ENCODE measurements around the gene EPC2. TPM values are rescaled to one million over a fixed set of nuclear protein-coding genes. Genes with fewer than 3 reads are reported as not detected.

EPC2 gene
- total and polyA plus RNA-seq, 2 donors from 2014 or later, result 7.2 to 43.9 TPM

GRCh38 chr2:148634749-148635148 is 9.8 kb upstream of the EPC2 start:
- no peak overlapping the region for H3K4me3 ChIP-seq (ENCODE audit: low read length in 3 of 3)
- no peak overlapping the region for H3K27ac ChIP-seq (ENCODE audit: low read depth in 2 of 2, low read length in 2 of 2)
- H3K4me1 ChIP-seq (ENCODE audit: control insufficient read depth in 2 of 3, insufficient read depth in 2 of 3, low read depth in 1 of 3, low read length in 3 of 3), result no peaks in the 10 kb centered on the region
- no peak for DNase-seq
- no peaks in the 10 kb centered on the region for H3K9me3 ChIP-seq (ENCODE audit: control insufficient read depth in 2 of 3, insufficient read depth in 1 of 3, low read length in 3 of 3)
- TF ChIP-seq, protein P1, sequence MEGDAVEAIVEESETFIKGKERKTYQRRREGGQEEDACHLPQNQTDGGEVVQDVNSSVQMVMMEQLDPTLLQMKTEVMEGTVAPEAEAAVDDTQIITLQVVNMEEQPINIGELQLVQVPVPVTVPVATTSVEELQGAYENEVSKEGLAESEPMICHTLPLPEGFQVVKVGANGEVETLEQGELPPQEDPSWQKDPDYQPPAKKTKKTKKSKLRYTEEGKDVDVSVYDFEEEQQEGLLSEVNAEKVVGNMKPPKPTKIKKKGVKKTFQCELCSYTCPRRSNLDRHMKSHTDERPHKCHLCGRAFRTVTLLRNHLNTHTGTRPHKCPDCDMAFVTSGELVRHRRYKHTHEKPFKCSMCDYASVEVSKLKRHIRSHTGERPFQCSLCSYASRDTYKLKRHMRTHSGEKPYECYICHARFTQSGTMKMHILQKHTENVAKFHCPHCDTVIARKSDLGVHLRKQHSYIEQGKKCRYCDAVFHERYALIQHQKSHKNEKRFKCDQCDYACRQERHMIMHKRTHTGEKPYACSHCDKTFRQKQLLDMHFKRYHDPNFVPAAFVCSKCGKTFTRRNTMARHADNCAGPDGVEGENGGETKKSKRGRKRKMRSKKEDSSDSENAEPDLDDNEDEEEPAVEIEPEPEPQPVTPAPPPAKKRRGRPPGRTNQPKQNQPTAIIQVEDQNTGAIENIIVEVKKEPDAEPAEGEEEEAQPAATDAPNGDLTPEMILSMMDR (IDR thresholded peaks at IDR 0.05; ENCODE audit: borderline replicate concordance, extremely low read depth, insufficient read depth), result no peak
- no peak overlapping the region for H3K9ac ChIP-seq (ENCODE audit: low read length in 3 of 3)
- H3K36me3 ChIP-seq (ENCODE audit: control insufficient read depth in 2 of 3, insufficient read depth in 3 of 3, low read length in 3 of 3), result no peaks in the 10 kb centered on the region
- intact Hi-C loops (cut with DNase I), result no loop called here
- no peak for FAIRE-seq
- no peaks in the 10 kb centered on the region for H3K27me3 ChIP-seq (ENCODE audit: control insufficient read depth, insufficient read depth, low read length)

DNA sequence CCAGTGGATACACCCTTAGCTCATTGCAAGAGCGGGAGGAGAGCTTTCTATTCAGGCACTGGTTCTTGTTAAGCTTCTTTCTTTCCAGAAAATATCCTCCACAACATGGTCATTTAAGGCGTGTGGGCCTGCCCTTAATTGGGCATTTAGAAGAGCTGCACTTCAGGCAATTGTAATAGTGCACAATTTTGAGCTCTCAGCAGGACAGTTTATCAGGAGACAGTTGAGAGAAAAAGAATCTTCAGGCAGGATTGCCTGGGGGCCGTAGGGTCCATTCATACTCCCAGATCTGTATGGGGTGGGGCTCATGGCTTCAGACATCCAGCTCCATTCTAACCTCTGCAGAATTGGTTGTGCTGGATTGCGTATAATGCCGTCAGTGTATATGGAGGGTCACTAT is 6.0 kb upstream of the EPC2 start:
- Histone ChIP-seq H3K4me3 (ENCODE audit: low read length in 3 of 3) (no peak overlapping the region), H3K27ac (ENCODE audit: low read depth in 2 of 2, low read length in 2 of 2) (no peak overlapping the region), H3K4me1 (ENCODE audit: control insufficient read depth in 2 of 3, insufficient read depth in 2 of 3, low read depth in 1 of 3, low read length in 3 of 3) (peaks cover 0 to 4% (median 2%) of the 10 kb centered on the region in 3 donors), H3K36me3 (ENCODE audit: control insufficient read depth in 2 of 3, insufficient read depth in 3 of 3, low read length in 3 of 3) (no peaks in the 10 kb centered on the region), H3K9me3 (ENCODE audit: control insufficient read depth in 2 of 3, insufficient read depth in 1 of 3, low read length in 3 of 3) (no peaks in the 10 kb centered on the region), H3K9ac (ENCODE audit: low read length in 3 of 3) (no peak overlapping the region), H3K27me3 (ENCODE audit: control insufficient read depth, insufficient read depth, low read length) (no peaks in the 10 kb centered on the region)
- intact Hi-C loops (cut with DNase I), result no loop called here
- DNase-seq (no peak), FAIRE-seq (no peak)
- TF ChIP-seq, protein P1 (IDR thresholded peaks at IDR 0.05; ENCODE audit: borderline replicate concordance, extremely low read depth, insufficient read depth), result no peak

DNA sequence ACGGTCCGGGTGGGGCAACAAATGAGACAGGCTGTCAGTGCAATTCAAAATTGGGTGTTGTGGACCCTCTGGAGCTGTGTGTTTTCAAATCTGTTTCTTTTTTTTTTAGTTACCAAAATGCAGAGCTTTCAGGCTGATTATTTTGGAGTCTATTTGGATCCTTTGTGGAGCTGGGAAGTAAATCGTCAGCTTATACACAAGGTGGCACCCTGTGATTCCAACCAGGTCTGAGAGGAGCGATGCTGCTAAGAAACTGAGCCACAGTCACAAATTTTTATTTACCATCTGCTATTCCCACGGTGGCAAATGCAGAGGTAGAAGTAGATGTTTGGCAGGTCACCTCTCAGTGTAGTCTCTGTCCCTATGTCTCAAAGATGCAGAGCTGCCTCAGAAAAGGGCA is 3.8 kb upstream of the EPC2 start:
- TF ChIP-seq, protein P1 (IDR thresholded peaks at IDR 0.05; ENCODE audit: borderline replicate concordance, extremely low read depth, insufficient read depth), result peak; percentile 21
- Histone ChIP-seq H3K9me3 (ENCODE audit: control insufficient read depth in 2 of 3, insufficient read depth in 1 of 3, low read length in 3 of 3) (no peaks in the 10 kb centered on the region), H3K4me1 (ENCODE audit: control insufficient read depth in 2 of 3, insufficient read depth in 2 of 3, low read depth in 1 of 3, low read length in 3 of 3) (peaks cover 2 to 7% (median 4%) of the 10 kb centered on the region in 3 donors), H3K36me3 (ENCODE audit: control insufficient read depth in 2 of 3, insufficient read depth in 3 of 3, low read length in 3 of 3) (no peaks in the 10 kb centered on the region), H3K27me3 (ENCODE audit: control insufficient read depth, insufficient read depth, low read length) (no peaks in the 10 kb centered on the region), H3K27ac (ENCODE audit: low read depth in 2 of 2, low read length in 2 of 2) (no peak overlapping the region), H3K9ac (ENCODE audit: low read length in 3 of 3) (no peak overlapping the region), H3K4me3 (ENCODE audit: low read length in 3 of 3) (no peak overlapping the region)
- intact Hi-C loops (cut with DNase I), result no loop called here
- DNase-seq (no peak), FAIRE-seq (no peak)

DNA sequence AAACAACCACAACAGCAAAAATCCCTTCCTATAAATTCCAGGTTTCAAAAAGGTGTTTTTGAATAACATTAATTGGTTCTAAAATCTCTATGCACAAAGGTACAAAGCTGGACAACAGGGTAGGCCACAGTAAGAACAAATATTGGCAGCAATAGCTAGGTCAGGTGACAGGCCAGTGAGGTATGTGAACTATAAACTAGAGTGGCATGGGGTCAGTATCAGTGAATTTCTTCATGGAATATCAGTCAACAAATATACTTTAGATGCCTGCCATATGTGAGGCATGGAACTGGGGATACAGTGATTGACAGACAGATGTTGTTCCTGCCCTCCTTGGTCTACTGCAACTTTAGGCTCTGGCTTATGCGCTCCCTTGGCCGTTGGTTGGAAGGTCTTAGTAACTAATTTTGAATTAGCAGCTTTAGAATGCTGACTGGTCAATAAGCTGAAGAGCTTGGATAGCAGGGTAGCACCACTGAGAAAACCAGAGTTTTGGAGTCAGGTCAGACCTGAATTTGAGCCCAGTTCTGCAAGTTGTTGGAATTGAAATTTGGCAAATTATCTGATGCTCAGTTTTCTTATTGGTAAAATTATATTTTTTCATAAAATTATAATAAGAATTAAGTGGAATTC is 2.3 kb upstream of the EPC2 start:
- Histone ChIP-seq H3K9me3 (ENCODE audit: control insufficient read depth in 2 of 3, insufficient read depth in 1 of 3, low read length in 3 of 3) (no peaks in the 10 kb centered on the region), H3K36me3 (ENCODE audit: control insufficient read depth in 2 of 3, insufficient read depth in 3 of 3, low read length in 3 of 3) (no peaks in the 10 kb centered on the region), H3K27me3 (ENCODE audit: control insufficient read depth, insufficient read depth, low read length) (no peaks in the 10 kb centered on the region), H3K4me1 (ENCODE audit: control insufficient read depth in 2 of 3, insufficient read depth in 2 of 3, low read depth in 1 of 3, low read length in 3 of 3) (peaks cover 2 to 7% (median 4%) of the 10 kb centered on the region in 3 donors), H3K27ac (ENCODE audit: low read depth in 2 of 2, low read length in 2 of 2) (no peak overlapping the region), H3K9ac (ENCODE audit: low read length in 3 of 3) (no peak overlapping the region), H3K4me3 (ENCODE audit: low read length in 3 of 3) (no peak overlapping the region)
- DNase-seq, result no peak
- TF ChIP-seq, protein P1 (IDR thresholded peaks at IDR 0.05; ENCODE audit: borderline replicate concordance, extremely low read depth, insufficient read depth), result no peak
- intact Hi-C loops (cut with DNase I), result no loop called here
- no peak for FAIRE-seq

Measured in kidney (tissue), 14 donors.